Spleen (tissue), 7 donors: ENCODE measurements around the gene SLC1A4.

Experiments used
- POLR2A ChIP-seq, 3 donors: fragments of 450-650 bp; IDR thresholded peaks; one replicate each; pipeline ENCODE4 v1.5.1; 2017; ENCODE audit warnings: antibody characterized with exemption in 3 of 3, mild to moderate bottlenecking in 1 of 3
- POLR2AphosphoS5 ChIP-seq, 3 donors: sonication (generic); formaldehyde crosslinking; IDR thresholded peaks; one replicate each; pipeline ENCODE4 v1.5.1; 2017; ENCODE audit warnings: antibody characterized with exemption in 3 of 3
- TF ChIP-seq, protein P1 (sequence below), 11 experiments: fragments of 200-600 bp in 7 of 11; fragments of 450-650 bp in 4 of 11; sonication (generic) in 4 of 11; IDR thresholded peaks in 8 of 11; conservative IDR thresholded peaks in 3 of 11; 1 replicate in 7 of 11; 2 replicates in 4 of 11; pipeline versions ENCODE4 v1.4.0 to v1.8.0; 2016 to 2021; ENCODE audit warnings: antibody characterized with exemption in 11 of 11, inconsistent platforms in 4 of 11, mild to moderate bottlenecking in 1 of 11
- donor health status: DM: no; HTN: no; CAD: no; lungs with moderate emphysema.
- donor health status: DM: no; HTN: no; CAD: no.
- donor health status: DM: no; HTN: no; CAD: no.

DNA sequence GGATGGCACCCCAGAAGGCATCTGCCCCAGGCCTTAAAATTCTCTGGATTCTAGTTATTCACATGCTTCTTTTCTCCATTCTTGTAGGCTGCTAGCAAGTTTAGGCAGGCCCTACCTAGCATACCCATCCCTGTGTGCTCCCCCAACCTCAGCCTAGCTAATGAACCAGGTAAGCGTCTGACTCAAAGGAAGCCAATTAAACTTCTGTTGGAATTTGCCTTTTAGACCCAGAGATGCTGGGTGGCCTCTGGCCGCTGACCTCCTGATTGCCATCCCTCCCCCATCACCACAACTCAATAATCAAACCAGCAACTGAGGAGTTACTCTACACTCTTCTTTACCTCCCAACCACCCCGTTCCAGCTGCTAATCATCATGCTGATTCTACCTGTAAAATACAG lies 48.0 kb downstream of the SLC1A4 start:
- TF ChIP-seq, protein P1, sequence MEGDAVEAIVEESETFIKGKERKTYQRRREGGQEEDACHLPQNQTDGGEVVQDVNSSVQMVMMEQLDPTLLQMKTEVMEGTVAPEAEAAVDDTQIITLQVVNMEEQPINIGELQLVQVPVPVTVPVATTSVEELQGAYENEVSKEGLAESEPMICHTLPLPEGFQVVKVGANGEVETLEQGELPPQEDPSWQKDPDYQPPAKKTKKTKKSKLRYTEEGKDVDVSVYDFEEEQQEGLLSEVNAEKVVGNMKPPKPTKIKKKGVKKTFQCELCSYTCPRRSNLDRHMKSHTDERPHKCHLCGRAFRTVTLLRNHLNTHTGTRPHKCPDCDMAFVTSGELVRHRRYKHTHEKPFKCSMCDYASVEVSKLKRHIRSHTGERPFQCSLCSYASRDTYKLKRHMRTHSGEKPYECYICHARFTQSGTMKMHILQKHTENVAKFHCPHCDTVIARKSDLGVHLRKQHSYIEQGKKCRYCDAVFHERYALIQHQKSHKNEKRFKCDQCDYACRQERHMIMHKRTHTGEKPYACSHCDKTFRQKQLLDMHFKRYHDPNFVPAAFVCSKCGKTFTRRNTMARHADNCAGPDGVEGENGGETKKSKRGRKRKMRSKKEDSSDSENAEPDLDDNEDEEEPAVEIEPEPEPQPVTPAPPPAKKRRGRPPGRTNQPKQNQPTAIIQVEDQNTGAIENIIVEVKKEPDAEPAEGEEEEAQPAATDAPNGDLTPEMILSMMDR (IDR thresholded peaks at IDR 0.05 in 8 of 11, conservative IDR thresholded peaks at IDR 0.05 in 3 of 11) = no peak
- no peak for TF ChIP-seq POLR2A (IDR thresholded peaks at IDR 0.05)
- TF ChIP-seq POLR2AphosphoS5 (IDR thresholded peaks at IDR 0.05) = no peak
